Activated CD4-positive, alpha-beta T cell treated with anti-CD3 and anti-CD28 coated beads, Interleukin-2, amount 50 U/mL, for 1 hour (primary cell): ENCODE data around the gene ZNF619.

Source experiments
- DNase-seq: peaks from one replicate; pipeline ENCODE4 v3.0.0-alpha.2; 2020

The ZNF619 gene

GRCh38 chr3:40465456-40465855, 11.5 kb upstream of the ZNF619 start:
- no peak for DNase-seq

DNA sequence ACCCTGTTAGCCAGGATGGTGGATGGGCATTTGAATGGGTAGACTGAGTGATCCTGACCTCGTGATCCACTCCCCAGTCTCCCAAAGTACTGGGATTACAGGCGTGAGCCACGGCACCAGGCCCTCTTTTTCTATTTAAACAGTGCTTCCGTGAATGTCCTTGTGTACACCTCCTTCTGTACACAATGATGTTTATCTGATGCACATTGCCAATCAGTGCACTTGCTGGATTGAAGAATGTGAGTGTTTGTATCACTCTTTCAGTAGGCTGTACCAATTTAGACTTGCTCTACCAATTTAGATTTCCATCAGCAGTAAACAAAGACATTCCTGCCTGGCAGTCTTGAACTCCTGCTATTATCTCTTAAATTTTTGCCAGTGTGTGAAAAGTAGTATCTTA, 8.9 kb upstream of the ZNF619 start:
- DNase-seq = no peak

DNA sequence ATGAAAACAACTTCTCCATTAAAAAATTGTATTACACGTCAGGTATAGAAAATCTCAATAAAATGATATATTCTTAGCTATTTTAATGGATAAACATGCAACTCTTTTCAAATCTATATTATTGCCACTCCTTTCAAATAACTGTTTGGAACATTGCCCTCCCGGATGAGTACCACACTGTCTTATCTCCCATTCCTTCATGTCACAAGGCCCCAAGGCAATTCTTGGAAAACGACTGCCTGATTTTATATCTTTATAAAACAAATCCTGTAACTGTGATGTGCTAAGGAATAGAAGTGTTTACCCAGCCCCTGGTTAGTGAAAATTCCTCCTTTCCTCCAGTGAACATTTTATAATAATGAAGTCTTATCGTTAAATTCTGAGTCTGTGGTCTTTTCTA, 6.2 kb upstream of the ZNF619 start:
- DNase-seq = no peak

GRCh38 chr3:40477666-40478065, 744 bp downstream of the ZNF619 start:
- DNase-seq = no peak

- no peak for DNase-seq
These were observed 10.2 kb downstream of the ZNF619 start for GRCh38 chr3:40487172-40487571.

DNA sequence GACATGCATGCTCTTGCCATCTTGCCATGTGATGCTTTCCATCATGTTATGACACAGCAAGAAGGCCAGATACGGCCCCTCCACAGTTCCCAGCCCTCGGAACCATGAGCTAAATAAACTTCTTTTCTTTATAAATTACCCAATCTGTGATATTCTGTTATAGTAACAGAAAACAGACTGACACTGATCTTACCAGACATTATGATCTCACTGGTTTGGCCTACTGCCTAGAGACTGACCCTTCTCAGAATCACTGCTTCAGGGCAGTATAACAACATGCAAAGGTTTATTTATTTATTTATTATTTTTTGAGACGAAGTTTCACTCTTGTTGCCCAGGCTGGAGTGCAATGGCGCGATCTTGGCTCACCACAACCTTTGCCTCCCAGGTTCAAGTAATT, 14.0 kb downstream of the ZNF619 start:
- no peak for DNase-seq

- DNase-seq = no peak
These were observed 17.8 kb downstream of the ZNF619 start for GRCh38 chr3:40494698-40495097.

GRCh38 chr3:40497288-40497687, 20.4 kb downstream of the ZNF619 start:
- no peak for DNase-seq

DNA sequence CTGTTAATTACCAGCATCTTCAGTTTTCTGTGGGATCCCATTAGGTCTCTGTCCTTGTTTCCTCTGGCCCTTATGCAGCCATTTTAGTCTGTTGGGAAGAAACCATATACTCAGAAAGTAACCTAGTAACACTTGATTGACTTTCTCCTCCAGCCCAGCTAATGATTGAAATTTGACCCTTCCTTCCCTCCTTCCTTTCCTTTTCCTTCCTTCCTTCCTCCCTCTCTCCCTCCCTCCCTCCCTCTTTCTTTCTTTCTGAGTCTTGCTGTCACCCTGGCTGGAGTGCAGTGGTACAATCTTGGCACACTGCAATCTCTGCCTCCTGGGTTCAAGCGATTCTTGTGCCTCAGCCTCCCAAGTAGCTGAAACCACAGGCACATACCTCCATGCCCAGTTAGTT, 23.0 kb downstream of the ZNF619 start:
- DNase-seq = no peak

DNA sequence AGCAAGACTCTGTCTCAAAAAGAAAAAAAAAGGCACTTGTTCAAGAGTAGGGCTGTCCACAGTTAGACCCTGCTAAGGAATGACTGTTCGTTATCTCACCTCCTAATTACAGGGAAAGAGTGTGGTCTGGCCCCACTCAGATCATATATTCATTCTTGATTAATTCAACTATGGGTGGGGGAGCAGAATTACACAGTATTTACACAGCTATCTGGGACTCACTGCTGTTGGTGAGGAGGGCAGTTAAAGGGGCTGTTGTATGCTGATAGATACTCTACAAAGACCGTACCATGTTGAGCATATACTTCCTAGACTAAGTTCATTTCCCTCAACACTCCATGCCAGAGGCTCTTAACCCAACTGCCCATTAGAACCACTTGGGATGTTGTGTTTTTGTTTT, 25.1 kb downstream of the ZNF619 start:
- DNase-seq = no peak

GRCh38 chr3:40504636-40505430, 27.9 kb downstream of the ZNF619 start:
- DNase-seq = no peak

- peak; percentile 35 for DNase-seq
These were observed 28.9 kb downstream of the ZNF619 start, which contains the start of gene ZNF620 for GRCh38 chr3:40505599-40506462. Gene ZNF620, plus strand, starts transcription at chr3:40506039. Its CDS starts 314 bp downstream, at chr3:40506353.

DNA sequence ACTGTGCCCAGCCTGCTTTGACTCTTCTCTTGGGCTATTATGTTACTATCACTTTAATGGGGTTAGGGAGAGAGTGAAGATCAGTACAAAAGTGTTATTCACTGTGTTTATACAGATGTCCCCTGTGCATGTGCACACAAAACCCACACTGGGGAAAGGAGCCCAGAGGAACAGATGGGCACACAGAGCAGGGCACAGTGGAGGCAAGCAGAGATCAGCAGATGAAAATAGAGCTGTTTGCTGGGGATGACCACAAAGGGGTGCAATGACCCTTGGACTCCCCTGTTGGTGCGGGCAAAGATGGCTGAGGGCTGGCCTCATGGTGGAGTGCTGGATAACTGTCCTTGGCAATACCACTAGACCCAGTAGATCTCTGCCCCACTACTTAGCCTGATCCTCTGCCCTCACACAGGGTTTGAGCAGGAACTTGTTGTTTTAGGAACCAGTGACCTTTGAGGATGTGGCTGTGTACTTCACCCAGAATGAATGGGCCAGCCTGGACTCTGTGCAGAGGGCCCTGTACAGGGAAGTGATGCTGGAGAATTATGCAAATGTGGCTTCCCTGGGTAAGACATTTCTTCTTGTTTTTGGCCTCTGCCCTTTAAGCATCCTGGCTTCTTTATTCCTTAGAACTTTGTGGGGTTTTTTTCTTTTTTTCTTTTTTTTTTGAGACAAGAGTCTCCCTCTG, 34.3 kb downstream of the ZNF619 start:
- no peak for DNase-seq

GRCh38 chr3:40516201-40516600, 39.3 kb downstream of the ZNF619 start:
- no peak for DNase-seq

DNA sequence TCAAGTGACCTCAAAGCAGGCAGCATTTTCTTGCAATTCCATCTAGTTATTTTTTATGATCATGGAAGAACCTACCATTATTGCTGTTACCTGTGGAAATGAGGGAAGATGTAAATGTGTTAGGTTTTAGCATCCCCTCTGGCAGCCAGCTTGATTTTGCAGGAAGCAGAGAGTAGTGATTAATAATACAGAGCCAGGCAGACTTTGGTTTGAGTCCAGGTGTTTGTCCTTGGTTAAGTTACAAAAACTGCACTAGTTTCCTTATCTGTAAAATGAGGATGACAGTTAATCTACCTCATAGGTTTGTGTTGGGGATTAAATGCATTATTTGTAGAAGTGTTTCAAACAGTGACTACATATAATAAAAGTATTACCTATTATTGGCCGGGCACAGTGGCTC, 41.1 kb downstream of the ZNF619 start:
- DNase-seq = no peak

DNA sequence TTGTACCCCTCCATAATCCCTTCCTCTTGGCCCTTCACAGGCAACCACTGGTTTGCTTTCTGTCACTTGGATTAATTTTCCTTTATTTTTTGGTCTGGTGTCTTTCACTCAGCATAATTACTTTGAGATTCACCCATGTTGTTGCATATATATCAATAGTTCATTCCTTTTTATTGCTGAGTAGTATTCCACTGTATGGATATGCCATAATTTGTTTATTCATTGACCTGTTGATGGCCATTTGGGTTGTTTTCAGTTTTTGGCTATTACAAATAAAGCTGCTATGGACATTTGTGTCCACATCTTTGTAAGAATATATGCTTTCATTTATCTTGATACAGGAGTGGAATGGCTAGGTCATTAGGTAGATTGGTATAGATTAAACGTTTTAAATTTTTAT, 41.9 kb downstream of the ZNF619 start:
- DNase-seq = no peak

DNA sequence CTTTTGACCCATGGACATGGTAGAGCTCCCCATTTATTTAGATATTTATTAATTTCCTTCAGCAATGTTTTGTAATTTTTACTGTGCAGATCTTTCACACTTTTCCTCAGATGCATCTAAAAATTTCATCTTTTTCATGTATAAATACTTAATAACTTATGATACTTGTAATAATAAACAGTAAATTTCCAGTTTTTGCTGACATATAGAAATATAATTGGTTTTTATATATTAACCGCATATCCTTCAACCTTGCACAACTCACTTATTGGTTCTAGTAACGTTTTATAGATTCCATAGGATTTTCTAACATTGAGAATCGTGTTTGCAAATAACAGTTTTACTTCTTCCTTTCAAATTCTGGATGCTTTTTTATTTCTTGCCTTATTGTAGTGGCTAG, 44.3 kb downstream of the ZNF619 start:
- DNase-seq = no peak

DNA sequence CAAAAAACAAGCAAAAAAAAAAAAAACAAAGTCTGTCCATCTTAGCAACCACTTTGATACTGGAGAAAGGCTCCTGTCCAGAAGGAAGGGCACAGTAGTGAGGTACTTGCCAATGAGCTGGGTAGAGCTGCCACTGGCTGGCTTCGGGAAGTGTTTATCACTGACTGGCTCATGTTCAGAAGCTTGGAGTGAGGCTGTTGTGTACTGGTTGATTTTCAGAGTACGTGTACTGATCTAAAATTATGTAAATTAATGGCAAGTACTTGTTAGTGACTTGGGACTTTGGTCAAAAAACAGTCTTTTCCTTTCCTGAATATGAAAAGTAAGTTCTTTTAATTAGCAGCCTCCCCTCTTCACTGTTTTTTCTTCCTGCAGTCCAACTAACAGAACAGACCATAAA, 46.9 kb downstream of the ZNF619 start:
- no peak for DNase-seq

DNA sequence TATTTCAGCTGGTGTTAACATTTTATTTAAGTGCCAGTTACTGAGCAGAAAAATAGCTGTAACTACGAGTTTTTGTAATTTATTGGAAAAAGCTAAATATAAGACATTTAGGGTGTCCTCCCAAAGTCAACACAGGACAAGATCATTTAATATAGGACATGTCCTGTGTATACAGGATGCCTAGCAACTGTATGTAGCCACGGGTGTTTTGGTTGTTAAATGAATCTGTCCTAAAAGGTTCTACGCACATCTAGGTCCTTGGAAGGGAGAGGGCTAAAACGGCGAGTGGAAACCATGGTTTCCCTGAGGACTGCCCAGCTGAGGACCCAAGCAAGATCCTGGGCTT, 47.3 kb downstream of the ZNF619 start:
- no peak for DNase-seq

DNA sequence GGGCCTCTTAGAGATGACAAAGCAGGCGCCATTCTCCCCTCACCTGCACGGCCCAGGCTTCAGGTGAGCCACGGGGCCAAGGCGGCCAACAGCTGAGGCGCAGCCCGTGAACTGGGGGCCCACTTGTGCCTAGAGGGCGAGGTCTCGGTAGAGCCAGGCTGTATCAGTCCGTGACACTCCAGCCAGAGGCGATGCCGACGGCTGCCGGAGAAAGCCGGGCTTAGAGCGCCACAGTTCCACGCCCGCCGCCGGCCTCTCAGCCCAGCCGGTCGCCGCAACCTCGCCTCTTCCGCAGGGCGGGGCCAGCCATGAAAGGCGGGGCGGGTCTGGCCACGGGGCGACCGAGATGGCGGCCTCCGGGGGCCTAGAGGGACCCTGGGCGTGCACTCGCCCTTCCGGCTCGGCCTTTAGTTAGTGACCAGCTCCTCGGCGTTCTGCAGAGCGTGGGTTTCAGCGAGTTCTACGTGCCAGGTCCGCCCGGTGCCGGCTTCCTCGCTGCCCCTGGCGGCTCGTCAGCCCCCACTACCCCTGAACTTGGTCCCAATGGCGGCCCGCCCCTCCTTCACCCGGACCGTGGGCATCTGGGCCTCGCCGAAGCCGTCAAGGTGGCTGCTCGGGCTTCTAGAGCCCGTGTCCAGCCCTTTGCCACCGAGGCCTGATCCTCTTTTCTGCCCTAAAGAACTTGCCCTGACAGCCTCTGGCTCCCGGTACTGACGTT, 47.8 kb downstream of the ZNF619 start, which contains the start of gene ZNF621:
TSS of gene ZNF621 (plus strand) at position 393 of the 718 bp plus-strand sequence. CDS start 881 bp downstream, outside the sequence.
- DNase-seq = peak; percentile 76

- DNase-seq = no peak
These were observed 51.5 kb downstream of the ZNF619 start for GRCh38 chr3:40528426-40528825.

- DNase-seq = no peak
These were observed 55.3 kb downstream of the ZNF619 start for GRCh38 chr3:40532252-40532651.

DNA sequence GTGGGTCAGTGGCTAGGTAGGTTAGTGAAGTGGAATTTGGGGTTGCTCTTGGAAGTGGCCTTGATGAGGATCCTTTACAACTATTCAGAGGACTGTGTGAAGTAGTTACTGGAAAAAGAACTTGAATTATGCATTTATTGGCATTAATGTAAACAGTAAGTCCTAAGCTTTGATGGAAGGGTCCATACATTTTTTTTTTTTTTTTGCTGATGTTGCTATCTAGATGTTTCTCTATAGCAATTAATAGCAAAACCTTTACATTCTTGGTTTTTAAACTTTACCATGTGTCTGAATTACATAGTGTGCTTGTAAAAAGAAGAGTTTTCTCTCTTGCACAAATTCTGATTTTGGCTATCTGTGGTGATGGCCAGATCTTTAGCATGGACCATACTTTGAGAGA, 57.4 kb downstream of the ZNF619 start:
- no peak for DNase-seq
